HG03521 (cell line): ENCODE measurements around the gene ATP2A2.
"Not testable (repeated sequence)": the region's sequence is repeated elsewhere in the genome, so short reads cannot be mapped to it uniquely, and the experiment has no call there.

Source experiments
- ATAC-seq: cut with Tn5 transposase; IDR thresholded peaks from one replicate; pipeline ENCODE4 v1.9.1; 2021; ENCODE audit warnings: mild to moderate bottlenecking, moderate library complexity; ENCODE audit not compliant: unreplicated experiment

Gene ATP2A2

GRCh38 chr12:110365489-110366320 is 84.7 kb downstream of the ATP2A2 start:
- no peak for ATAC-seq

- ATAC-seq: no peak
Measured at GRCh38 chr12:110366321-110367142, 85.5 kb downstream of the ATP2A2 start.

- ATAC-seq: no peak
Measured at GRCh38 chr12:110367181-110367864, 86.3 kb downstream of the ATP2A2 start.

GRCh38 chr12:110369992-110370391 is 88.9 kb downstream of the ATP2A2 start:
- no peak for ATAC-seq

GRCh38 chr12:110370732-110371231 is 89.7 kb downstream of the ATP2A2 start:
- ATAC-seq: no peak

- ATAC-seq: no peak
Measured at GRCh38 chr12:110371408-110372055, 90.5 kb downstream of the ATP2A2 start.

GRCh38 chr12:110372056-110372425 is 91.0 kb downstream of the ATP2A2 start:
- no peak for ATAC-seq

GRCh38 chr12:110373025-110373424 is 92.0 kb downstream of the ATP2A2 start:
- ATAC-seq: no peak

GRCh38 chr12:110373425-110373824 is 92.4 kb downstream of the ATP2A2 start:
- no peak for ATAC-seq

- ATAC-seq: no peak
Measured at GRCh38 chr12:110373962-110374611, 93.0 kb downstream of the ATP2A2 start.

- ATAC-seq: not testable (repeated sequence)
Measured at GRCh38 chr12:110378131-110378790, 97.2 kb downstream of the ATP2A2 start.

GRCh38 chr12:110379197-110379596 is 98.2 kb downstream of the ATP2A2 start:
- no peak for ATAC-seq

- ATAC-seq: no peak
Measured at GRCh38 chr12:110379631-110380030, 98.6 kb downstream of the ATP2A2 start.

GRCh38 chr12:110382683-110383082 is 101.6 kb downstream of the ATP2A2 start:
- no peak for ATAC-seq
